Stomach (tissue), 9 donors: ENCODE measurements around the gene DBN1. TPM values are rescaled to one million over a fixed set of nuclear protein-coding genes. Genes with fewer than 3 reads are reported as not detected.

Source experiments
- DNase-seq, 2 donors: peaks; one replicate each; pipeline versions ENCODE4 v3.0.0 to v3.0.0-alpha.2; 2013 to 2019
- H3K27ac ChIP-seq, 5 donors: fragments of 200-600 bp in 4 of 5; sonication (generic) in 4 of 5; one replicate each; pipeline ENCODE4 v1.5.1; 2013 to 2019; ENCODE audit warnings: mild to moderate bottlenecking in 1 of 5, moderate library complexity in 1 of 5
- H3K27me3 ChIP-seq, 3 donors: fragments of 200-600 bp; sonication (generic); one replicate each; pipeline ENCODE4 v1.5.1; 2017 to 2019; ENCODE audit warnings: mixed run types in 1 of 3
- H3K36me3 ChIP-seq, 4 donors: fragments of 200-600 bp; sonication (generic); 1 replicate in 3 of 4; 2 replicates in 1 of 4; pipeline ENCODE4 v1.5.1; 2016 to 2019
- H3K4me1 ChIP-seq, 4 donors: fragments of 200-600 bp; sonication (generic); one replicate each; pipeline ENCODE4 v1.5.1; 2016 to 2019
- H3K4me3 ChIP-seq, 4 donors: fragments of 200-600 bp; sonication (generic) in 3 of 4; one replicate each; pipeline ENCODE4 v1.5.1; 2016 to 2019; ENCODE audit warnings: mild to moderate bottlenecking in 1 of 4
- H3K9me3 ChIP-seq, 4 donors: fragments of 200-600 bp; sonication (generic); one replicate each; pipeline ENCODE4 v1.5.1; 2016 to 2019
- EP300 ChIP-seq: sonication (generic); formaldehyde crosslinking; IDR thresholded peaks from one replicate; pipeline ENCODE4 v1.6.1; 2017; ENCODE audit warnings: antibody characterized with exemption
- POLR2A ChIP-seq, 4 donors: fragments of 450-650 bp; IDR thresholded peaks; one replicate each; pipeline ENCODE4 v1.6.1; 2016; ENCODE audit warnings: antibody characterized with exemption in 4 of 4, control low read depth in 2 of 4, mild to moderate bottlenecking in 1 of 4, moderate library complexity in 1 of 4
- POLR2AphosphoS5 ChIP-seq, 3 donors: sonication (generic); formaldehyde crosslinking; IDR thresholded peaks; one replicate each; pipeline ENCODE4 v1.6.1; 2016; ENCODE audit warnings: antibody characterized with exemption in 3 of 3
- WGBS, 5 donors: extraction: QIAGEN DNeasy Blood & Tissue Kit in 3 of 5; methylation state at CpG; one replicate each; pipeline versions ENCODE4 v1.1.5 to v1.1.7; 2013 to 2018; 5-methylcytosine and 5-hydroxymethylcytosine counted together
- intact Hi-C: fragments of 100-400 bp; cut with DNase I; formaldehyde crosslinking; loops from one replicate; pipeline ENCODE4 v1.15.1; 2023; ENCODE audit warnings: low total_unique reads
- polyA plus RNA-seq, 3 donors: library from polyadenylated mRNA; stranded (reverse); fragments of 200-250 nt; gene quantifications; one replicate each; pipeline ENCODE4 v1.2.3, GENCODE V29; 2013
- total RNA-seq, 5 donors: library from RNA; depleted of rRNA; stranded (reverse); fragments of >200 nt; gene quantifications; one replicate each; pipeline versions ENCODE4 v1.1.0 to v1.2.3, GENCODE V29; 2014 to 2016
- TF ChIP-seq, protein P1 (sequence below), 7 experiments: fragments of 450-650 bp in 4 of 7; fragments of 200-600 bp in 3 of 7; sonication (generic) in 3 of 7; IDR thresholded peaks; one replicate each; pipeline ENCODE4 v1.5.1; 2016 to 2019; ENCODE audit warnings: antibody characterized with exemption in 7 of 7, control low read depth in 2 of 7, mild to moderate bottlenecking in 1 of 7
- donor health status: healthy with polysubstance abuse.
- donor health status: Bipolar disorder and iron deficiency.
- donor health status: healthy.

The DBN1 gene
- total and polyA plus RNA-seq, 8 donors, result 14.7 to 78.1 (median 36.5) TPM

DNA sequence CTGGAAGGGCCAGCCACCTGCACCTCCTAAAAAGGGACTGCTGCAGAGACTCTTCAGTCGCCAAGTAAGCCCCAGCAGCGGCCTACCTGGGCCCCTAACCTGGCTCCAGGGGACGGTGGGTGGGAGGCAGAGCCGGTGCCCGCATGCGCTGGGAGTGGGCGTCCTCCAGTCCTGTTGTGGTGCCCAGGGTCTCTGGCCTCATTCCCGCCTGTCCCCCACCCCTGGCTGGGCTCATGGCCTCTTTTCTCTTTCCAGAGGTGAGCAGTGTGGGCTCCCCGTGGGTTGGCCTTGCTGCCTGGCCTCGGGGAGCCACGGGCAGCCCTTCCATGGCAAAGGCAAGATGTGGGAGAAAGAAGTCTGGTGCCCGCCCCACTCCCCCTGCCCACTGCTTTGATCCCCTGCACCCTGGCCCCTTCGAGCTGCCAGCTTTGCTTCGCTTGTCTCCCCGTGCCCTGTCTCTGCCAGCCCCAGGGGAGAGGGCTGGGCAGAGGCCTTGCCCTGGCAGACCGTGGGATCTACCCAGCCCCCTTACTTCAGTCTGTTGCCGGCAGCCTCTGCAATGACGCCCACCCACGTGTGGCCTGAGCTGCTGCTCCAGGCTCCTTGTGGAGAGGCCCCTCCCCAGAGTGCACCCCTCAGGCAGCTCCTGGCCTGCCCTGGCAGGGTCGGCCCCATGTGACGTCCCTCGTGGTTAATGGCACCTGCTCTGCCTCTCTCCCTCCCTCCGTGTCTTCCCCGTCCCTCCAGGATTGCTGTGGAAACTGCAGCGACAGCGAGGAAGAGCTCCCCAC is 32.2 kb downstream of the DBN1 start:
- 90 to 92% (median 90%) methylated on average over 25 to 26 of the region's 26 CpGs for WGBS, 5 donors
- Histone ChIP-seq H3K9me3 (no peaks in the 10 kb centered on the region), H3K36me3 (peaks cover 26 to 68% (median 66%) of the 10 kb centered on the region in 4 donors), H3K4me1 (peaks cover 5 to 11% (median 7%) of the 10 kb centered on the region in 4 donors), H3K4me3 (no peak overlapping the region), H3K27me3 (peaks cover 0 to 3% (median 0%) of the 10 kb centered on the region in 3 donors), H3K27ac (no peak overlapping the region)
- no peak for DNase-seq
- TF ChIP-seq EP300, result no peak
- TF ChIP-seq, protein P1, sequence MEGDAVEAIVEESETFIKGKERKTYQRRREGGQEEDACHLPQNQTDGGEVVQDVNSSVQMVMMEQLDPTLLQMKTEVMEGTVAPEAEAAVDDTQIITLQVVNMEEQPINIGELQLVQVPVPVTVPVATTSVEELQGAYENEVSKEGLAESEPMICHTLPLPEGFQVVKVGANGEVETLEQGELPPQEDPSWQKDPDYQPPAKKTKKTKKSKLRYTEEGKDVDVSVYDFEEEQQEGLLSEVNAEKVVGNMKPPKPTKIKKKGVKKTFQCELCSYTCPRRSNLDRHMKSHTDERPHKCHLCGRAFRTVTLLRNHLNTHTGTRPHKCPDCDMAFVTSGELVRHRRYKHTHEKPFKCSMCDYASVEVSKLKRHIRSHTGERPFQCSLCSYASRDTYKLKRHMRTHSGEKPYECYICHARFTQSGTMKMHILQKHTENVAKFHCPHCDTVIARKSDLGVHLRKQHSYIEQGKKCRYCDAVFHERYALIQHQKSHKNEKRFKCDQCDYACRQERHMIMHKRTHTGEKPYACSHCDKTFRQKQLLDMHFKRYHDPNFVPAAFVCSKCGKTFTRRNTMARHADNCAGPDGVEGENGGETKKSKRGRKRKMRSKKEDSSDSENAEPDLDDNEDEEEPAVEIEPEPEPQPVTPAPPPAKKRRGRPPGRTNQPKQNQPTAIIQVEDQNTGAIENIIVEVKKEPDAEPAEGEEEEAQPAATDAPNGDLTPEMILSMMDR (IDR thresholded peaks at IDR 0.05), result no peak
- no peak for TF ChIP-seq POLR2AphosphoS5 (IDR thresholded peaks at IDR 0.05)
- TF ChIP-seq POLR2A (IDR thresholded peaks at IDR 0.05), result no peak
- intact Hi-C loops, result no loop called here

DNA sequence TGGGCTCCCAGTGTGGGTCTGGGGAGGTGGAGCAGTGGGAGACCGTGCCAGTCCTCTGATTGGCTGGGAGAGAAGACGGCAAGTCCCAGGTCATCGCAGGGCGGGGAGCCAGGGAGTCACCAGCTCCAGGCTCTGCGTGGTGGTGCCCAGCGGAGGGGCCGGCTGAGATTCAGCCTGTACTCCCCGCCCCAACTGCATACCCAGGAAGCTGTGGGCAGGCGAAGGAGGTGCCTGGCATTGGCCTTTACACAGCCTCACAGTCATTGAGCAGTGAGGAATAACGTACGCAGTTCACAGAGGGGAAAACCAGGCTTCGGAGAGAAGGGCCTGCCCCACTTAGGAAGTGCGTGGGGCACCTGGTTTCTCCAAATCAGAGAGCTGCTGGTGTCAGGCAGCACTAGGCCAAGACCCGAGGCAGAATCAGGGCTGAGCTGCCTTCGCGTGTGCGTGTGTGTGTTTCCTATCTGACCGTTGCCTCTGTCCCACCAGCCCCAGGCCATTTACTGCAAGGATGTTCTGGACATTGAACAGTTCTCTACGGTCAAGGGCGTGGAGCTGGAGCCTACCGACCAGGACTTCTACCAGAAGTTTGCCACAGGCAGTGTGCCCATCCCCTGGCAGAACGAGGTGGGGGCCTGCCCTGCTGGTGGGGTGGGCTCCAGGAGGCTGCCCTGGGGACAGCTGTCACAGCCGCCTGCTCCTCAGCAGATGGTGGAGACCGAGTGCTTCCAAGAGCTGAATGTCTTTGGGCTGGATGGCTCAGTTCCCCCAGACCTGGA is 33.0 kb downstream of the DBN1 start:
- 89 to 91% (median 89%) methylated on average over 19 to 24 of the region's 24 CpGs for WGBS, 5 donors
- no peaks in the 10 kb centered on the region for H3K27me3 ChIP-seq
- H3K36me3 ChIP-seq, result peaks cover 34 to 75% (median 74%) of the 10 kb centered on the region in 4 donors
- no peak for DNase-seq
- H3K27ac ChIP-seq, result no peak overlapping the region
- intact Hi-C loops, result no loop called here
- H3K4me3 ChIP-seq, result no peak overlapping the region
- TF ChIP-seq EP300 (no peak), POLR2AphosphoS5 (IDR thresholded peaks at IDR 0.05) (no peak), POLR2A (IDR thresholded peaks at IDR 0.05) (no peak)
- TF ChIP-seq, protein P1 (IDR thresholded peaks at IDR 0.05), result no peak
- H3K9me3 ChIP-seq, result no peaks in the 10 kb centered on the region
- peaks cover 0 to 3% (median under 1%) of the 10 kb centered on the region in 4 donors for H3K4me1 ChIP-seq

DNA sequence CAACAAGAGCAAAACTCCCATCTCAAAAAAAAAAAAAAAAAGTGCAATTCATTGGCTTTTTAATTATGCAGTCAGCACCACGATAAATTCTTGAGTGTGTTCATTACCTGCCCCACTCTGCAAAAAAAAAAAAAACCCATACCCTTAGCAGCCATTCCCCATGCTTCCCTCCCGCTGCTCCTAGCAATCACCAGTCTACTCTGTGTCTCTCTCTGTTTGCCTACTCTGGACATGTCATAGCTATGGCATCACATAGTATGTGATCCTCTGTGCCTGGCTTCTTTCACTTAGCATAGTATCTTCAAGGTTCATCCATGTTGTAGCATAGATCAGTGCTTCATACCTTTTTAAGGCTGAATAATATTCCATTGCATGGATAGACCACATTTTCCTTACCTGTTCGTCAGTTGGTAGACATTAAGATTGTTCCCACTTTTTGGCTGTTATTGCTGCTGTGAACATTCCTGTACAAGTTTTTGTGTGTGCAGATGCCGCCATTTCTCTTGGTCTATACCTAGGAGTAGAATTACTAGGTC is 33.8 kb downstream of the DBN1 start:
- no peak for TF ChIP-seq POLR2A (IDR thresholded peaks at IDR 0.05)
- TF ChIP-seq, protein P1 (IDR thresholded peaks at IDR 0.05), result no peak
- 92 to 97% (median 96%) methylated on average over 4 of the region's 4 CpGs for WGBS, 5 donors
- DNase-seq, result no peak
- intact Hi-C loops, result no loop called here
- Histone ChIP-seq H3K27me3 (no peaks in the 10 kb centered on the region), H3K27ac (no peak overlapping the region), H3K4me3 (no peak overlapping the region), H3K36me3 (peaks cover 42 to 84% (median 82%) of the 10 kb centered on the region in 4 donors), H3K4me1 (no peaks in the 10 kb centered on the region), H3K9me3 (no peaks in the 10 kb centered on the region)

DNA sequence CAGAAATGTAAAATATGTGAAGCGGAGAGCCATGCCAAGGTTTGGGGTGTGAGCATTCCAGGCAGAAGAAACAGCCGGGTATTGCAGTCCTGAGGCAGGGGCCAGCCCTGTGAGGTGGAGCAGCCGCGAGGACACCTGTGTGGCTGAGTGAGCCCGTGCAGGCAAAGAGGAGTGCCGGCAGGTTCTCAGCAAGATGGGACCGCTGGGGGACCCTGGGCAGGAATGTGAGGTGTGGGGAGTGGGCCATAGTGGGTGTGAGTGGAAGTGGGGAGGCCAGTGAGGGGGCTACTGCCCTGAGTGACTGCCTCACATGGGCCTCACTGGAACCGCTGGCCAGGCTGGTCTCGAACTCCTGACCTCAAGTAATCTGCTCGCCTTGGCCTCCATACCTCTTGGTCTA is 35.0 kb downstream of the DBN1 start:
- 87 to 93% (median 93%) methylated on average over 10 of the region's 10 CpGs for WGBS, 5 donors
- Histone ChIP-seq H3K27me3 (no peaks in the 10 kb centered on the region), H3K4me1 (peaks cover 0 to 3% (median 0%) of the 10 kb centered on the region in 4 donors), H3K4me3 (no peak overlapping the region), H3K9me3 (no peaks in the 10 kb centered on the region), H3K27ac (no peak overlapping the region), H3K36me3 (peaks cover 53 to 95% (median 93%) of the 10 kb centered on the region in 4 donors)
- TF ChIP-seq EP300 (no peak), POLR2A (IDR thresholded peaks at IDR 0.05) (no peak), POLR2AphosphoS5 (IDR thresholded peaks at IDR 0.05) (no peak)
- TF ChIP-seq, protein P1 (IDR thresholded peaks at IDR 0.05), result no peak
- intact Hi-C loops, result no loop called here
- no peak for DNase-seq
